ENCODE results near the gene IFT80. TPM values are rescaled to one million over a fixed set of nuclear protein-coding genes. Genes with fewer than 3 reads are reported as not detected.
"Not testable (repeated sequence)": the region's sequence is repeated elsewhere in the genome, so short reads cannot be mapped to it uniquely, and the experiment has no call there.

IFT80 gene
- total RNA-seq, 1 donor from 2014 or later = 10.2 TPM

GRCh38 chr3:160372780-160373179 is 26.2 kb downstream of the IFT80 start:
- peaks cover 7 to 28% of the 10 kb centered on the region in 2 donors for H3K36me3 ChIP-seq
- intact Hi-C loops (cut with DNase I) = no loop called here
- TF ChIP-seq CTCF (IDR thresholded peaks at IDR 0.05) = no peak

DNA sequence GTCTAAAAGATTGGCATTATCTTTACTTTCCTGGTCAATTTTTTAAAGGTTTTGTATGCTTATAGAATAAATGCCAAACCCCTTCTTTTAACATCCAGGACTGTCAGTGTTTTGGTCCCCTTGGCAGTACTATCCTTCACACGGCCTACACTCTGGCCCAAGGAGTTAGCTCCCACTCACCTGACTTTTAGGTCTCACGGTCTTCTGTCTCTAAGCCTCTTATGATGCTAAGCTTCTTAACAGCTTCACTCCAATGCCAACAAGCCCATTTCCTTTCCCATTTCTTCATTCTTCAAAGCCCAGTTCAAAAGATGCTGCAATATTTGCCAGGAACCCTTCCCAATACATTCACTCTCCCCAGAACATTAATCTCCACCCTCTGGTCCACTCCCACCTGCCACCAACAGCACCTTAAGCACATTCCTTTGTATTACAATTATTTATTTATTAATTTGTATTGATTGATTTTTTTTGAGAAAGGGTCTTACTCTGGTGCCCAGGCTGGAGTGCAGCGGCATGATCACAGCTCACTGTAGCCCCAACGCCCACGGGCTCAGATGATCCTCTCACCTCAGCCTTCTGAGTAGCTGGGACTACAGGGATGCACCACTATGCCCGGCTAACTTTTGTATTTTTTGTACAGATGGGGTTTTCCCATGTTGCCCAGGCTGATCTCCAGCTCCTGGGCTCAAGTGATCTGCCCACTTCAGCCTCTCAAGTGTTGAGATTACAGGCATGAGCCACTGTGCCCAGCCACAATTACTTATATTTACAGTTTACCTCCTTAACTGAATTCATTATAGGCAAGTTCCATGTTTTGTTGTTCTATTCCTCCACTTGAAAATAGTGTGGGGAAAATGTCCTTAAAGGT is 27.8 kb downstream of the IFT80 start:
- no peak overlapping the region for H3K27ac ChIP-seq
- peaks cover 0 to 19% of the 10 kb centered on the region in 2 donors for H3K36me3 ChIP-seq
- no peak for TF ChIP-seq CTCF (IDR thresholded peaks at IDR 0.05)
- intact Hi-C loops (cut with DNase I) = no loop called here
- H3K4me1 ChIP-seq = no peaks in the 10 kb centered on the region
- no peak overlapping the region for H3K4me3 ChIP-seq
- H3K9me3 ChIP-seq = no peaks in the 10 kb centered on the region
- no peak for DNase-seq (ENCODE audit: low spot score in 2 of 2)
- H3K27me3 ChIP-seq = no peaks in the 10 kb centered on the region

More at GRCh38 chr3:160372780-160373179, 26.2 kb downstream of the IFT80 start:
- no peaks in the 10 kb centered on the region for H3K4me1 ChIP-seq
- no peak overlapping the region for H3K27ac ChIP-seq
- H3K4me3 ChIP-seq = no peak overlapping the region
- H3K27me3 ChIP-seq = no peaks in the 10 kb centered on the region
- no peaks in the 10 kb centered on the region for H3K9me3 ChIP-seq
- no peak for DNase-seq (ENCODE audit: low spot score in 2 of 2)

DNA sequence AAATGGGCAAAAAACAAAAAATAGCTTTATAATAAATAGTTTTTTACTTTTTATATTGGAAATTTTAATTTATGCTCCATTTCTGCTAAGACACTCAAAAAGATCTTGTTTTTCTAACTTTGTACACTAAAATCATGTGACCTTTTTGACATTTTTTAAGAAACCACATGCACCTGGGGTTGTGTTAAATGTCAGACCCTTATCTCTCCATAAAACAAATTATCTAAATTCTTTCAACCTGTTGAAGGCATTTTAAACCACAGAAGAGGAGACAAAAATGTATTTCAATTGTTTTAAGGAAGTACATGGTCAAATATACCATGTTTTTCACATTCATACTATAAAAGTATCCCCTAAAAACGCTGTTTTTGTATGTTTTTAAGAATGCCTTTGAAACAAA is 29.2 kb downstream of the IFT80 start:
- Histone ChIP-seq H3K36me3 (peaks cover 0 to 13% of the 10 kb centered on the region in 2 donors), H3K4me3 (no peak overlapping the region), H3K9me3 (no peaks in the 10 kb centered on the region), H3K27ac (no peak overlapping the region), H3K27me3 (no peaks in the 10 kb centered on the region), H3K4me1 (no peaks in the 10 kb centered on the region)
- DNase-seq (ENCODE audit: low spot score in 2 of 2) = no peak
- TF ChIP-seq CTCF (IDR thresholded peaks at IDR 0.05) = no peak
- intact Hi-C loops (cut with DNase I) = no loop called here

GRCh38 chr3:160368804-160369203 is 30.2 kb downstream of the IFT80 start:
- Histone ChIP-seq H3K9me3 (no peaks in the 10 kb centered on the region), H3K4me1 (no peaks in the 10 kb centered on the region), H3K27ac (no peak overlapping the region), H3K4me3 (no peak overlapping the region), H3K27me3 (no peaks in the 10 kb centered on the region), H3K36me3 (peaks cover 0 to 10% of the 10 kb centered on the region in 2 donors)
- TF ChIP-seq CTCF (IDR thresholded peaks at IDR 0.05) = no peak
- intact Hi-C loops (cut with DNase I) = no loop called here
- DNase-seq (ENCODE audit: low spot score in 2 of 2) = no peak

DNA sequence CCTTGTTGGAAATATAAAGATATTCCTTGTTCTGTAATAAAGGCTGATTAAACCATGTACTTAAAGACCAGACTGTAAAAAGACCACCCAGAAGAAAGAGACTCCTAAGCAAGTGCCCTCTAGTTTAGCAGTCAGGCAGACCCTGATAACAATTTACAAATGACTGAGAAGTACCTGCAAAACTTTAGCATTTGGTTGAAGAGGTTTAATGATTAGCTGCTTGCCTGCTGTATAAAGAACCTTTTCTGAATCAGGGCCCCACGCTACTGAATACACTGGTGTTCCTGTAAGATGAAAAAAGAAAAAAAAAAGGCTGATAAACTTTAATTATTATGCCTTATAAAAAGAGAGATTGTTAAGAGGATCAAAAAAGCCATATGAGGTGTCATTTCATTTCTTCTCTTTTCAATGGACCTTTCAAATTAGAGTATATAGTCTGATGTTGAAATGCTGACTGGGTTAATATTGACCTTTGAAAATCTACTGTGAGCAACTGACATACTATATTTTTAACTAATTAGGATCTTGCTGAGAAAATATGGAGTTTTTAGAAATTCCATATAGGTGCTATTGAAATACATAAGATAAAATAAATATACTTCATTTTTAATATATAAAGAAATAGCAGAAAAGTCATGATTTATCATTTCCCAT is 33.0 kb downstream of the IFT80 start:
- no peak for DNase-seq (ENCODE audit: low spot score in 2 of 2)
- no peaks in the 10 kb centered on the region for H3K9me3 ChIP-seq
- no peak for TF ChIP-seq CTCF (IDR thresholded peaks at IDR 0.05)
- H3K4me1 ChIP-seq = no peaks in the 10 kb centered on the region
- H3K27ac ChIP-seq = no peak overlapping the region
- intact Hi-C loops (cut with DNase I) = no loop called here
- H3K27me3 ChIP-seq = no peaks in the 10 kb centered on the region
- peaks cover 0 to 8% of the 10 kb centered on the region in 2 donors for H3K36me3 ChIP-seq
- no peak overlapping the region for H3K4me3 ChIP-seq

- DNase-seq (ENCODE audit: low spot score in 2 of 2); H3K4me3 ChIP-seq; intact Hi-C loops (cut with DNase I); H3K4me1 ChIP-seq; H3K27me3 ChIP-seq; H3K27ac ChIP-seq; H3K9me3 ChIP-seq: not testable (repeated sequence)
- H3K36me3 ChIP-seq = peaks cover 0 to 11% of the 10 kb centered on the region in 2 donors
These were observed 36.1 kb downstream of the IFT80 start for GRCh38 chr3:160362896-160363295.

Measured in ascending aorta (tissue), 2 donors.